A549 treated with AZD9567 at 1 μM for 4 hours (cell line): ENCODE results near the gene FBXW12. TPM values are rescaled to one million over a fixed set of nuclear protein-coding genes. Genes with fewer than 3 reads are reported as not detected.

Experiments used
- total RNA-seq: library from RNA; stranded (reverse); fragments of 200-300 nt; extraction: Qiagen RNA extraction; gene quantifications from 5 replicates; pipeline ENCODE4 v1.2.3, GENCODE V29; 2022; ENCODE audit not compliant: insufficient read depth

The FBXW12 gene
- not detected in 5 replicates for total RNA-seq

GRCh38 chr3:48371651-48372376 is at the start of gene FBXW12:
TSS of gene FBXW12 (plus strand) at chr3:48372219. CDS start at chr3:48372768, 549 bp downstream.

GRCh38 chr3:48333346-48334245 is 38.4 kb upstream of the FBXW12 start, which contains the start of gene SPINK8:
TSS of gene SPINK8 (minus strand) at chr3:48333661. CDS start at chr3:48328341, 5,320 bp downstream.

GRCh38 chr3:48429960-48430707 is 58.1 kb downstream of the FBXW12 start, which contains the start of gene PLXNB1:
TSS of gene PLXNB1 (minus strand) at chr3:48430086. CDS start at chr3:48424611, 5,475 bp downstream.

GRCh38 chr3:48439820-48440589 is 68.0 kb downstream of the FBXW12 start, which contains the start of the genes CCDC51 and TMA7:
TSS of gene CCDC51 (minus strand) at chr3:48440119. CDS start at chr3:48435128, 4,991 bp downstream.
TSS of gene TMA7 (plus strand) at chr3:48440257. CDS start at chr3:48440297, 40 bp downstream.

Other genes with a start within 250 kb of the FBXW12 start
- 8.6 to 11.4 TPM (median 10.4 TPM) in 5 replicates for gene CDC25A, start 183.8 kb upstream of the FBXW12 start, total RNA-seq
- 0.15 TPM in 1 of 5 replicates, not detected in the others for gene CAMP, start 148.7 kb upstream of the FBXW12 start, total RNA-seq
- gene ZNF589, start 131.1 kb upstream of the FBXW12 start, total RNA-seq = 2.5 to 7.7 TPM (median 2.7 TPM) in 5 replicates
- 18.5 to 21.9 TPM (median 19.8 TPM) in 5 replicates for gene NME6, start 70.9 kb upstream of the FBXW12 start, total RNA-seq
- not detected in 5 replicates for gene SPINK8, start 38.6 kb upstream of the FBXW12 start, total RNA-seq
- 13.6 to 22.0 TPM (median 16.2 TPM) in 5 replicates for gene PLXNB1, start 57.9 kb downstream of the FBXW12 start, total RNA-seq
- gene CCDC51, start 67.9 kb downstream of the FBXW12 start, total RNA-seq = 24.0 to 33.2 TPM (median 26.9 TPM) in 5 replicates
- gene TMA7, start 68.0 kb downstream of the FBXW12 start, total RNA-seq = 283 to 301 TPM (median 288 TPM) in 5 replicates
- gene ATRIP, start 74.5 kb downstream of the FBXW12 start, total RNA-seq = 10.4 to 11.7 TPM (median 10.9 TPM) in 5 replicates
- gene SHISA5, start 132.0 kb downstream of the FBXW12 start, total RNA-seq = 104 to 129 TPM (median 116 TPM) in 5 replicates
- 9.4 to 15.1 TPM (median 12.8 TPM) in 5 replicates for gene PFKFB4, start 184.6 kb downstream of the FBXW12 start, total RNA-seq
- gene UCN2, start 191.6 kb downstream of the FBXW12 start, total RNA-seq = 5.2 to 10.0 TPM (median 9.6 TPM) in 5 replicates
- 78.4 to 198 TPM (median 177 TPM) in 5 replicates for gene COL7A1, start 223.1 kb downstream of the FBXW12 start, total RNA-seq
- 169 to 205 TPM (median 174 TPM) in 5 replicates for gene UQCRC1, start 237.4 kb downstream of the FBXW12 start, total RNA-seq
- 0.23 TPM in 1 of 5 replicates, not detected in the others for gene TMEM89, start 249.6 kb downstream of the FBXW12 start, total RNA-seq